PFSK-1 (cell line): ENCODE data around the gene PPARGC1A.

Source experiments
- POLR2AphosphoS5 ChIP-seq: IDR thresholded peaks from 2 replicates; pipeline ENCODE4 v1.6.1; 2012; ENCODE audit warnings: low read depth, mild to moderate bottlenecking, control low read depth, low read length, moderate library complexity
- SIN3A ChIP-seq: IDR thresholded peaks from 2 replicates; pipeline ENCODE4 v1.6.1; 2012; ENCODE audit warnings: mild to moderate bottlenecking, low read length, moderate library complexity, borderline replicate concordance; ENCODE audit not compliant: insufficient read depth

GRCh38 chr4:23762551-23762950 is 127.3 kb downstream of the PPARGC1A start:
- no peak for TF ChIP-seq POLR2AphosphoS5
- TF ChIP-seq SIN3A: no peak
